ENCODE data around the gene FAM107B. TPM values are rescaled to one million over a fixed set of nuclear protein-coding genes. Genes with fewer than 3 reads are reported as not detected.

Gene FAM107B
- total RNA-seq, 4 donors from 2014 or later, result 7.3 to 15.6 (median 13.3) TPM

- Histone ChIP-seq H3K27ac (no peak overlapping the region), H3K4me3 (no peak overlapping the region), H3K9me3 (no peaks in the 10 kb centered on the region), H3K4me1 (peaks cover 0 to 30% (median 0%) of the 10 kb centered on the region in 3 donors), H3K27me3 (no peaks in the 10 kb centered on the region), H3K36me3 (no peaks in the 10 kb centered on the region)
- no peak for TF ChIP-seq POLR2A (IDR thresholded peaks at IDR 0.05)
- no peak for TF ChIP-seq EP300 (IDR thresholded peaks at IDR 0.05)
- TF ChIP-seq CTCF (IDR thresholded peaks at IDR 0.05), result no peak
- TF ChIP-seq POLR2AphosphoS5 (IDR thresholded peaks at IDR 0.05), result no peak
- 66 to 80% methylated on average over 2 to 3 of the region's 3 CpGs for WGBS, 2 donors (ENCODE audit: low coverage in 1 of 2)
- ATAC-seq, result no peak
These were observed 200.4 kb downstream of the FAM107B start for GRCh38 chr10:14574291-14574690.

GRCh38 chr10:14573666-14574261 is 200.9 kb downstream of the FAM107B start:
- Histone ChIP-seq H3K4me1 (peaks cover 0 to 24% (median 0%) of the 10 kb centered on the region in 3 donors), H3K36me3 (no peaks in the 10 kb centered on the region), H3K27ac (no peak overlapping the region), H3K4me3 (no peak overlapping the region), H3K9me3 (no peaks in the 10 kb centered on the region), H3K27me3 (no peaks in the 10 kb centered on the region)
- no peak for ATAC-seq
- TF ChIP-seq EP300 (IDR thresholded peaks at IDR 0.05), result no peak
- no peak for TF ChIP-seq CTCF (IDR thresholded peaks at IDR 0.05)
- no peak for TF ChIP-seq POLR2AphosphoS5 (IDR thresholded peaks at IDR 0.05)
- no peak for TF ChIP-seq POLR2A (IDR thresholded peaks at IDR 0.05)
- 69 to 83% methylated on average over 1 of the region's 1 CpG for WGBS, 2 donors (ENCODE audit: low coverage in 1 of 2)

DNA sequence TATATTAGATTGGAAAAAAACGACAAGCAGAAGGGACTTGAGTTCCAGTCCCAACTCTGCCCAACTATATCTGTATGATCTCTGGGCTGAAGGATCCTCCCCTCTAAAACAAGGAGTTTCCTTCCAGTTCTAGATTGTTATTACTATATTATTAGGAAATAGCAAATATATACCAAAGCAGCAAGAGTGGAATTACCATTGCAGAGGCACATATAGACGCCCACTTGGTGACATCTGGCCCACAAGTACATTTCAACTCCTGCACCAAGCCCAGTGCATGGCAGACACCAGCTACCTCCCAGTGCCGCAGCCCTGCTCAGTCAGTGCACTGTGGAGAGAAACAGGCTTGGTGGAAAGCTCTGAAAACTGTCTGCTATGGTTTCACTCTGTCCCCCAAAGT is 201.9 kb downstream of the FAM107B start:
- Histone ChIP-seq H3K4me3 (no peak overlapping the region), H3K27ac (no peak overlapping the region), H3K9me3 (no peaks in the 10 kb centered on the region), H3K4me1 (peaks cover 0 to 15% (median 0%) of the 10 kb centered on the region in 3 donors), H3K36me3 (peaks cover 0 to 3% of the 10 kb centered on the region in 2 donors), H3K27me3 (no peaks in the 10 kb centered on the region)
- 100% methylated on average over 3 of the region's 3 CpGs for WGBS, 2 donors (ENCODE audit: low coverage in 1 of 2)
- ATAC-seq, result no peak
- TF ChIP-seq CTCF (IDR thresholded peaks at IDR 0.05) (no peak), EP300 (IDR thresholded peaks at IDR 0.05) (no peak), POLR2AphosphoS5 (IDR thresholded peaks at IDR 0.05) (no peak), POLR2A (IDR thresholded peaks at IDR 0.05) (no peak)

- 77 to 87% methylated on average over 8 to 9 of the region's 10 CpGs for WGBS, 2 donors (ENCODE audit: low coverage in 1 of 2)
- Histone ChIP-seq H3K27me3 (no peaks in the 10 kb centered on the region), H3K4me1 (peaks cover 0 to 11% (median 0%) of the 10 kb centered on the region in 3 donors), H3K36me3 (peaks cover 0 to 3% of the 10 kb centered on the region in 2 donors), H3K9me3 (no peaks in the 10 kb centered on the region), H3K4me3 (no peak overlapping the region), H3K27ac (no peak overlapping the region)
- no peak for TF ChIP-seq POLR2AphosphoS5 (IDR thresholded peaks at IDR 0.05)
- TF ChIP-seq EP300 (IDR thresholded peaks at IDR 0.05), result no peak
- no peak for TF ChIP-seq CTCF (IDR thresholded peaks at IDR 0.05)
- no peak for TF ChIP-seq POLR2A (IDR thresholded peaks at IDR 0.05)
- no peak for ATAC-seq
These were observed 202.7 kb downstream of the FAM107B start for GRCh38 chr10:14571866-14572507.

- ATAC-seq, result no peak
- peaks cover 0 to 11% (median 0%) of the 10 kb centered on the region in 3 donors for H3K4me1 ChIP-seq
- TF ChIP-seq CTCF (IDR thresholded peaks at IDR 0.05), result no peak
- no peak for TF ChIP-seq POLR2AphosphoS5 (IDR thresholded peaks at IDR 0.05)
- no peak for TF ChIP-seq POLR2A (IDR thresholded peaks at IDR 0.05)
- TF ChIP-seq EP300 (IDR thresholded peaks at IDR 0.05), result no peak
- no peaks in the 10 kb centered on the region for H3K27me3 ChIP-seq
- no peak overlapping the region for H3K27ac ChIP-seq
- peaks cover 0 to 5% (median 0%) of the 10 kb centered on the region in 3 donors for H3K9me3 ChIP-seq
- WGBS, 2 donors (ENCODE audit: low coverage in 1 of 2), result 100% methylated on average over 1 of the region's 1 CpG; no CpG with 5 or more reads in 1 of the 2 donors
- H3K36me3 ChIP-seq, result peaks cover 0 to 11% of the 10 kb centered on the region in 2 donors
- no peak overlapping the region for H3K4me3 ChIP-seq
These were observed 203.9 kb downstream of the FAM107B start for GRCh38 chr10:14570800-14571199.

Measured in gastroesophageal sphincter (tissue), 4 donors.